H1 (cell line): ENCODE data around the gene ZNF799. TPM values are rescaled to one million over a fixed set of nuclear protein-coding genes. Genes with fewer than 3 reads are reported as not detected.

ENCODE experiments used
- CTCF ChIA-PET: fragments of 300-600 bp; sonication (Branson Sonifier 250); formaldehyde crosslinking; loops from one replicate; lab custom pipeline; 2021; ENCODE audit not compliant: partially characterized antibody; lab: Charles Lee
- POLR2A ChIA-PET: fragments of 300-600 bp; sonication (Branson Sonifier 250); formaldehyde crosslinking; loops from one replicate; lab custom pipeline; 2021; ENCODE audit warnings: inconsistent platforms; ENCODE audit not compliant: partially characterized antibody; lab: Charles Lee
- DNase-seq, 2 experiments: peaks; one replicate each; pipeline versions ENCODE4 v3.0.0 to v3.0.0-alpha.2; 2010 to 2022; ENCODE audit warnings: low spot score in 2 of 2, low read depth in 1 of 2, mixed read lengths in 1 of 2
- FAIRE-seq: peaks from 2 replicates; lab custom pipeline; 2011; peaks lifted over from hg19 to GRCh38; lab: Jason Lieb, UNC
- H2AFZ ChIP-seq: 2 replicates; pipeline ENCODE4 v1.8.1; 2012; ENCODE audit warnings: low read length, inconsistent platforms
- H2AK5ac ChIP-seq: 2 replicates; pipeline ENCODE4 v1.6.1; 2013; ENCODE audit warnings: low read depth, low read length
- H2BK120ac ChIP-seq: replicated peaks from 2 replicates; pipeline ENCODE3; 2013; ENCODE audit warnings: low read depth, low read length, inconsistent platforms
- H2BK12ac ChIP-seq: 2 replicates; pipeline ENCODE4 v1.6.1; 2013; ENCODE audit warnings: low read depth, low read length
- H2BK15ac ChIP-seq: 2 replicates; pipeline ENCODE4 v1.6.1; 2013; ENCODE audit warnings: low read length
- H2BK20ac ChIP-seq: 2 replicates; pipeline ENCODE4 v1.6.1; 2013; ENCODE audit warnings: low read length
- H2BK5ac ChIP-seq: 2 replicates; pipeline ENCODE4 v1.6.1; 2013; ENCODE audit warnings: low read depth, low read length
- H3K14ac ChIP-seq: 2 replicates; pipeline ENCODE4 v1.6.1; 2013; ENCODE audit warnings: inconsistent platforms; ENCODE audit not compliant: insufficient read length
- H3K18ac ChIP-seq: 2 replicates; pipeline ENCODE4 v1.6.1; 2013; ENCODE audit warnings: low read length; ENCODE audit errors: extremely low read depth
- H3K23ac ChIP-seq: 2 replicates; pipeline ENCODE4 v1.6.1; 2013; ENCODE audit warnings: inconsistent platforms; ENCODE audit not compliant: insufficient read length
- H3K23me2 ChIP-seq: 2 replicates; pipeline ENCODE4 v1.6.1; 2013; ENCODE audit warnings: low read depth, low read length
- H3K27ac ChIP-seq: 2 replicates; pipeline ENCODE4 v1.6.1; 2011; ENCODE audit warnings: low read depth, low read length, inconsistent platforms
- H3K27me3 ChIP-seq, 4 experiments: replicated peaks in 1 of 4; 1 replicate in 1 of 4; 2 replicates in 3 of 4; pipeline versions ENCODE4 v1.6.1 to v1.8.1; 2011 to 2013; ENCODE audit warnings: low read length in 3 of 4, mild to moderate bottlenecking in 3 of 4, inconsistent platforms in 2 of 4, mixed read lengths in 2 of 4, moderate library complexity in 1 of 4; ENCODE audit not compliant: control insufficient read depth in 3 of 4, insufficient read depth in 3 of 4; ENCODE audit errors: extremely low read depth in 1 of 4
- H3K36me3 ChIP-seq, 4 experiments: 2 replicates each; pipeline versions ENCODE4 v1.6.1 to v1.8.1; 2011 to 2013; ENCODE audit warnings: mild to moderate bottlenecking in 4 of 4, low read length in 3 of 4, moderate library complexity in 2 of 4, control low read depth in 1 of 4, inconsistent platforms in 1 of 4; ENCODE audit not compliant: insufficient read depth in 4 of 4, control insufficient read depth in 2 of 4
- H3K4ac ChIP-seq: replicated peaks from 2 replicates; pipeline ENCODE3; 2013; ENCODE audit warnings: low read length, low read depth, mixed read lengths, inconsistent platforms; ENCODE audit not compliant: insufficient read length
- H3K4me1 ChIP-seq, 4 experiments: replicated peaks in 1 of 4; 1 replicate in 1 of 4; 2 replicates in 3 of 4; pipeline versions ENCODE4 v1.6.1 to v1.8.1; 2011 to 2013; ENCODE audit warnings: low read length in 3 of 4, inconsistent platforms in 2 of 4, mixed read lengths in 1 of 4; ENCODE audit not compliant: insufficient read depth in 4 of 4, control insufficient read depth in 3 of 4
- H3K4me2 ChIP-seq, 2 experiments: 2 replicates each; pipeline versions ENCODE4 v1.6.1 to v1.8.1; 2011 to 2013; ENCODE audit warnings: low read depth in 2 of 2, low read length in 2 of 2, control low read depth in 1 of 2, inconsistent platforms in 1 of 2, mild to moderate bottlenecking in 1 of 2; ENCODE audit not compliant: insufficient read depth in 1 of 2
- H3K4me3 ChIP-seq, 4 experiments: fragments of 200-600, 300-600 bp in 1 of 4; sonication (generic), shearing (Covaris generic), sonication (Bioruptor Twin) in 1 of 4; 2 replicates each; pipeline versions ENCODE4 v1.5.1 to v1.8.1; 2011 to 2016; ENCODE audit warnings: low read length in 4 of 4, low read depth in 3 of 4, control low read depth in 2 of 4, inconsistent platforms in 2 of 4, mild to moderate bottlenecking in 2 of 4, mixed read lengths in 1 of 4, moderate library complexity in 1 of 4; ENCODE audit not compliant: insufficient read depth in 2 of 4; ENCODE audit errors: extremely low read depth in 1 of 4
- H3K56ac ChIP-seq: replicated peaks from 2 replicates; pipeline ENCODE3; 2013; ENCODE audit warnings: low read depth, mild to moderate bottlenecking, mixed read lengths, low read length, inconsistent platforms; ENCODE audit not compliant: insufficient read length
- H3K79me1 ChIP-seq: 2 replicates; pipeline ENCODE4 v1.6.1; 2013; ENCODE audit warnings: low read depth, low read length, control low read depth
- H3K79me2 ChIP-seq, 2 experiments: 2 replicates each; pipeline versions ENCODE4 v1.6.1 to v1.8.1; 2012 to 2013; ENCODE audit warnings: low read length in 2 of 2, mild to moderate bottlenecking in 2 of 2, inconsistent platforms in 1 of 2; ENCODE audit not compliant: insufficient read depth in 2 of 2, control insufficient read depth in 1 of 2
- H3K9ac ChIP-seq, 4 experiments: replicated peaks in 1 of 4; 1 replicate in 1 of 4; 2 replicates in 3 of 4; pipeline versions ENCODE4 v1.6.1 to v1.8.1; 2011 to 2013; ENCODE audit warnings: low read depth in 3 of 4, low read length in 3 of 4, control low read depth in 2 of 4, mild to moderate bottlenecking in 2 of 4, moderate library complexity in 2 of 4, inconsistent platforms in 1 of 4; ENCODE audit errors: extremely low read depth in 1 of 4
- H3K9me3 ChIP-seq, 2 experiments: 2 replicates each; pipeline versions ENCODE4 v1.6.1 to v1.8.1; 2012 to 2013; ENCODE audit warnings: mild to moderate bottlenecking in 2 of 2, moderate library complexity in 2 of 2, control low read depth in 1 of 2, inconsistent platforms in 1 of 2, low read depth in 1 of 2, low read length in 1 of 2, mixed read lengths in 1 of 2; ENCODE audit not compliant: insufficient read depth in 2 of 2
- H4K20me1 ChIP-seq, 2 experiments: replicated peaks in 1 of 2; 2 replicates each; pipeline versions ENCODE3 to v1.8.1; 2011 to 2013; ENCODE audit warnings: inconsistent platforms in 2 of 2, low read length in 2 of 2, mild to moderate bottlenecking in 1 of 2; ENCODE audit not compliant: insufficient read depth in 2 of 2, control insufficient read depth in 1 of 2
- H4K5ac ChIP-seq: 2 replicates; pipeline ENCODE4 v1.6.1; 2013; ENCODE audit warnings: low read length, low read depth, mixed read lengths, inconsistent platforms; ENCODE audit not compliant: insufficient read length
- H4K8ac ChIP-seq: 2 replicates; pipeline ENCODE4 v1.8.0; 2013; ENCODE audit warnings: mild to moderate bottlenecking, moderate library complexity, low read length, inconsistent platforms; ENCODE audit not compliant: insufficient read depth; ENCODE audit errors: extremely low read depth
- H4K91ac ChIP-seq: replicated peaks from 2 replicates; pipeline ENCODE3; 2013; ENCODE audit warnings: low read length, mixed read lengths, inconsistent platforms; ENCODE audit not compliant: insufficient read length
- NANOG ChIP-seq: IDR thresholded peaks from 2 replicates; pipeline ENCODE4 v1.6.1; 2011; ENCODE audit warnings: low read length, low read depth, mild to moderate bottlenecking, inconsistent platforms; ENCODE audit not compliant: insufficient read depth, poor library complexity, severe bottlenecking
- POU5F1 ChIP-seq: IDR thresholded peaks from 2 replicates; pipeline ENCODE4 v1.6.1; 2011; ENCODE audit warnings: low read depth, mild to moderate bottlenecking, low read length, moderate library complexity
- RNF2 ChIP-seq: fragments of 200-900, 300-1000 bp; sonication (generic); IDR thresholded peaks from 2 replicates; pipeline ENCODE4 v1.7.1; 2016; ENCODE audit warnings: borderline replicate concordance, low read depth, mild to moderate bottlenecking, antibody characterized with exemption, low read length; ENCODE audit not compliant: poor library complexity, severe bottlenecking; ENCODE audit errors: missing control alignments
- SAP30 ChIP-seq: fragments of 300-600 bp; sonication (generic); IDR thresholded peaks from 2 replicates; pipeline ENCODE4 v1.7.1; 2012; ENCODE audit warnings: low read length, moderate library complexity, mild to moderate bottlenecking, inconsistent platforms; ENCODE audit not compliant: insufficient read depth, insufficient replicate concordance
- WGBS, 2 experiments: shearing (Covaris generic) in 1 of 2; methylation state at CpG; one replicate each; pipeline versions ENCODE4 v1.1.6 to v1.1.7; 2013 to 2015; ENCODE audit warnings: low lambda C conversion rate in 2 of 2, mixed read lengths in 2 of 2, inconsistent platforms in 1 of 2, low coverage in 1 of 2, missing lambda C conversion rate in 1 of 2; ENCODE audit not compliant: insufficient replicate concordance in 2 of 2, insufficient coverage in 1 of 2, insufficient read length in 1 of 2; ENCODE audit errors: extremely low coverage in 1 of 2, missing lambda C conversion rate in 1 of 2; 5-methylcytosine and 5-hydroxymethylcytosine counted together
- polyA plus RNA-seq, 7 experiments: library from polyadenylated mRNA; depleted of rRNA in 3 of 7; stranded (reverse) in 5 of 7; unstranded in 2 of 7; fragments of >200 nt in 5 of 7; fragments of 200-250 nt in 2 of 7; gene quantifications; 1 replicate in 5 of 7; 2 replicates in 1 of 7; 4 replicates in 1 of 7; pipeline versions ENCODE4 v1.2.1 to v1.2.3, GENCODE V29; 2011 to 2013; ENCODE audit warnings: missing spikeins in 2 of 7, mixed read lengths in 2 of 7
- total RNA-seq: library from RNA; stranded (reverse); fragmentation: NEBNext Ultra II Directional; extraction: Animal tissue kit (Norgen Biotek cat#: 25700); gene quantifications from 2 replicates; pipeline ENCODE4 v1.2.1, GENCODE V29; 2021

The ZNF799 gene
- total and polyA plus RNA-seq, 2 of the 8 experiments (the other 6 are each of a cell fraction or from before 2014, with no cell fraction given), result 1.00 to 4.2 TPM

DNA sequence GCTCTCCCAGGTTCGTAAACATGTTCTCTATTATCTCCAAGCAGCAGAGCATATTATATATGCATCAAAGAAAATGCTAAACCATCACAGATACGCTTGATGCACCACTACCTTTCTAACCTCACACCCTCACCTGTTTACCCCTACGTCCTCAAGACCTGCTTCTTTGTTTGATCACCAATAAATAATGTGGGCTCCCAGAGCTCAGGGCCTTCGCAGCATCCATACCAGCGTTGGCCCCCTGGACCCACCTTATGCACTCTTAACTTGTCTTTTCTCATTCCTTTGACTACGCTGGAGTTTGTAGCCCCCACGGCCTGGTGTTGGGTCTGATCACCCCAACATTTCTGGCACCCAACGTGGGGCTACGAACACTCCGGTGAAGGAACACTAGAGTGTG lies 49.8 kb upstream of the ZNF799 start:
- no peak overlapping the region for H3K18ac ChIP-seq
- no peaks in the 10 kb centered on the region for H3K27me3 ChIP-seq
- peaks cover 30 to 34% of the 10 kb centered on the region in 2 experiments for H3K9me3 ChIP-seq
- no peak overlapping the region for H4K5ac ChIP-seq
- DNase-seq (no peak), FAIRE-seq (no peak)
- H4K91ac ChIP-seq, result no peak overlapping the region
- no peak for TF ChIP-seq NANOG
- TF ChIP-seq SAP30, result no peak
- TF ChIP-seq RNF2, result no peak
- no peak for TF ChIP-seq POU5F1
- no peak overlapping the region for H2BK120ac ChIP-seq
- H4K8ac ChIP-seq, result no peak overlapping the region
- no peak overlapping the region for H3K4me2 ChIP-seq
- H3K4me3 ChIP-seq, result no peak overlapping the region
- no peak overlapping the region for H2AFZ ChIP-seq
- no peak overlapping the region for H3K14ac ChIP-seq
- 75% methylated on average over 10 of the region's 10 CpGs; no CpG with 5 or more reads in 1 of the 2 experiments for WGBS, 2 experiments
- H3K4ac ChIP-seq, result no peak overlapping the region
- H2BK20ac ChIP-seq, result no peak overlapping the region
- H2BK15ac ChIP-seq, result no peak overlapping the region
- H2BK5ac ChIP-seq, result no peak overlapping the region
- no peaks in the 10 kb centered on the region for H3K4me1 ChIP-seq
- ChIA-PET CTCF (no interaction called here), POLR2A (no interaction called here)
- no peak overlapping the region for H3K27ac ChIP-seq
- no peaks in the 10 kb centered on the region for H3K79me2 ChIP-seq
- H2AK5ac ChIP-seq, result no peak overlapping the region
- no peak overlapping the region for H3K9ac ChIP-seq
- H3K23ac ChIP-seq, result no peak overlapping the region
- no peak overlapping the region for H2BK12ac ChIP-seq
- H3K23me2 ChIP-seq, result no peaks in the 10 kb centered on the region
- H3K79me1 ChIP-seq, result no peaks in the 10 kb centered on the region
- no peak overlapping the region for H3K56ac ChIP-seq
- H3K36me3 ChIP-seq, result no peaks in the 10 kb centered on the region
- no peaks in the 10 kb centered on the region for H4K20me1 ChIP-seq
